Peyer's patch (tissue), 4 donors: Measurements from ENCODE around the gene BTD.

Source experiments
- POLR2A ChIP-seq, 2 donors: fragments of 450-650 bp; IDR thresholded peaks; one replicate each; pipeline ENCODE4 v1.5.1; 2017; ENCODE audit warnings: antibody characterized with exemption in 2 of 2, mild to moderate bottlenecking in 2 of 2, moderate library complexity in 2 of 2
- TF ChIP-seq, protein P1 (sequence below), 6 experiments: fragments of 450-650 bp in 4 of 6; fragments of 200-600 bp in 2 of 6; sonication (generic) in 1 of 6; IDR thresholded peaks; one replicate each; pipeline ENCODE4 v1.5.1; 2017 to 2019; ENCODE audit warnings: antibody characterized with exemption in 6 of 6, mild to moderate bottlenecking in 3 of 6, moderate library complexity in 1 of 6

DNA sequence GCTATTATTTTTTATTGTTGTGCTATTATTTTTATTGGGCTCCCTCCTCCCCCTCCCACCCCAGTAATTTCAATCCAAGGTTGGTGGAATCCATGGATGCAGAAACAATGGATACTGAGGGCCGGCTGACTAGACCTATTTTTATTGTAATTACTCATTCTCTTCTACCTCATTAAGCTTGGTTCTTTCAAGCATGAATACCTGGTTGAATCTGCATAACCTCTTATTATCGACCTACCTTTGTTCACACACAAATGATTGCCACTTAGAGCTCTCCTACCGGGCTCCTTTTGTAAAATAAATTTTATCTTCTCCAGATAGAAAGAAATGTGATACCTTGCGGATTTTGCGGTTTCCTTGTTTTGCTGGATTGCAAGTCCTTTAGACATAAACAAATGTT lies 31.6 kb downstream of the BTD start:
- TF ChIP-seq, protein P1, sequence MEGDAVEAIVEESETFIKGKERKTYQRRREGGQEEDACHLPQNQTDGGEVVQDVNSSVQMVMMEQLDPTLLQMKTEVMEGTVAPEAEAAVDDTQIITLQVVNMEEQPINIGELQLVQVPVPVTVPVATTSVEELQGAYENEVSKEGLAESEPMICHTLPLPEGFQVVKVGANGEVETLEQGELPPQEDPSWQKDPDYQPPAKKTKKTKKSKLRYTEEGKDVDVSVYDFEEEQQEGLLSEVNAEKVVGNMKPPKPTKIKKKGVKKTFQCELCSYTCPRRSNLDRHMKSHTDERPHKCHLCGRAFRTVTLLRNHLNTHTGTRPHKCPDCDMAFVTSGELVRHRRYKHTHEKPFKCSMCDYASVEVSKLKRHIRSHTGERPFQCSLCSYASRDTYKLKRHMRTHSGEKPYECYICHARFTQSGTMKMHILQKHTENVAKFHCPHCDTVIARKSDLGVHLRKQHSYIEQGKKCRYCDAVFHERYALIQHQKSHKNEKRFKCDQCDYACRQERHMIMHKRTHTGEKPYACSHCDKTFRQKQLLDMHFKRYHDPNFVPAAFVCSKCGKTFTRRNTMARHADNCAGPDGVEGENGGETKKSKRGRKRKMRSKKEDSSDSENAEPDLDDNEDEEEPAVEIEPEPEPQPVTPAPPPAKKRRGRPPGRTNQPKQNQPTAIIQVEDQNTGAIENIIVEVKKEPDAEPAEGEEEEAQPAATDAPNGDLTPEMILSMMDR (IDR thresholded peaks at IDR 0.05), result no peak
- TF ChIP-seq POLR2A (IDR thresholded peaks at IDR 0.05), result no peak
